Vagina (tissue), 2 donors: ENCODE results near the gene ADAMTSL5. TPM values are rescaled to one million over a fixed set of nuclear protein-coding genes. Genes with fewer than 3 reads are reported as not detected.
A peak's percentile ranks its signal among the peaks of the same experiment; 100 is the strongest.

Experiments used
- DNase-seq, 2 donors: peaks; one replicate each; pipeline ENCODE4 v3.0.0-alpha.2; 2017; ENCODE audit errors: extremely low spot score in 2 of 2
- H3K27ac ChIP-seq: fragments of 200-600 bp; sonication (generic); one replicate; pipeline ENCODE4 v1.5.1; 2019
- H3K27me3 ChIP-seq: fragments of 200-600 bp; sonication (generic); one replicate; pipeline ENCODE4 v1.5.1; 2019
- H3K36me3 ChIP-seq, 2 donors: fragments of 200-600 bp; sonication (generic); one replicate each; pipeline ENCODE4 v1.5.1; 2017 to 2019
- H3K4me1 ChIP-seq: fragments of 200-600 bp; sonication (generic); one replicate; pipeline ENCODE4 v1.5.1; 2019
- H3K4me3 ChIP-seq, 2 donors: fragments of 200-600 bp; sonication (generic); 1 replicate in 1 of 2; 2 replicates in 1 of 2; pipeline ENCODE4 v1.5.1; 2016 to 2019
- H3K9me3 ChIP-seq: fragments of 200-600 bp; sonication (generic); one replicate; pipeline ENCODE4 v1.5.1; 2019
- POLR2A ChIP-seq, 2 donors: fragments of 450-650 bp; IDR thresholded peaks; one replicate each; pipeline ENCODE4 v1.6.1; 2017; ENCODE audit warnings: antibody characterized with exemption in 2 of 2, mild to moderate bottlenecking in 2 of 2, moderate library complexity in 2 of 2
- POLR2AphosphoS5 ChIP-seq, 2 donors: sonication (generic); formaldehyde crosslinking; IDR thresholded peaks; one replicate each; pipeline ENCODE4 v1.9.0; 2017; ENCODE audit warnings: antibody characterized with exemption in 2 of 2, mild to moderate bottlenecking in 2 of 2, low read depth in 1 of 2; ENCODE audit not compliant: insufficient read depth in 1 of 2
- intact Hi-C: fragments of 100-400 bp; cut with DNase I; formaldehyde crosslinking; loops from one replicate; pipeline ENCODE4 v1.15.1; 2023
- total RNA-seq: library from RNA; depleted of rRNA; stranded (reverse); fragments of >200 nt; gene quantifications from one replicate; pipeline ENCODE4 v1.2.3, GENCODE V29; 2016
- TF ChIP-seq, protein P1 (sequence below), 3 experiments: fragments of 450-650 bp in 2 of 3; fragments of 200-600 bp in 1 of 3; sonication (generic) in 1 of 3; IDR thresholded peaks; one replicate each; pipeline ENCODE4 v1.5.1; 2017 to 2019; ENCODE audit warnings: antibody characterized with exemption in 3 of 3, mild to moderate bottlenecking in 2 of 3, moderate library complexity in 2 of 3

ADAMTSL5 gene
- total RNA-seq, 1 donor from 2014 or later = 22.6 TPM

- intact Hi-C loops = no loop called here
- TF ChIP-seq, protein P1, sequence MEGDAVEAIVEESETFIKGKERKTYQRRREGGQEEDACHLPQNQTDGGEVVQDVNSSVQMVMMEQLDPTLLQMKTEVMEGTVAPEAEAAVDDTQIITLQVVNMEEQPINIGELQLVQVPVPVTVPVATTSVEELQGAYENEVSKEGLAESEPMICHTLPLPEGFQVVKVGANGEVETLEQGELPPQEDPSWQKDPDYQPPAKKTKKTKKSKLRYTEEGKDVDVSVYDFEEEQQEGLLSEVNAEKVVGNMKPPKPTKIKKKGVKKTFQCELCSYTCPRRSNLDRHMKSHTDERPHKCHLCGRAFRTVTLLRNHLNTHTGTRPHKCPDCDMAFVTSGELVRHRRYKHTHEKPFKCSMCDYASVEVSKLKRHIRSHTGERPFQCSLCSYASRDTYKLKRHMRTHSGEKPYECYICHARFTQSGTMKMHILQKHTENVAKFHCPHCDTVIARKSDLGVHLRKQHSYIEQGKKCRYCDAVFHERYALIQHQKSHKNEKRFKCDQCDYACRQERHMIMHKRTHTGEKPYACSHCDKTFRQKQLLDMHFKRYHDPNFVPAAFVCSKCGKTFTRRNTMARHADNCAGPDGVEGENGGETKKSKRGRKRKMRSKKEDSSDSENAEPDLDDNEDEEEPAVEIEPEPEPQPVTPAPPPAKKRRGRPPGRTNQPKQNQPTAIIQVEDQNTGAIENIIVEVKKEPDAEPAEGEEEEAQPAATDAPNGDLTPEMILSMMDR (IDR thresholded peaks at IDR 0.05) = no peak
- TF ChIP-seq POLR2A (IDR thresholded peaks at IDR 0.05) = no peak
- no peak for TF ChIP-seq POLR2AphosphoS5 (IDR thresholded peaks at IDR 0.05; ENCODE audit: insufficient read depth in 1 of 2, low read depth in 1 of 2)
- DNase-seq = no peak
- Histone ChIP-seq H3K27ac (no peak overlapping the region), H3K36me3 (no peaks in the 10 kb centered on the region), H3K4me3 (peak overlapping the region; percentile 46 to 51), H3K27me3 (peaks cover 4% of the 10 kb centered on the region), H3K4me1 (peaks cover 69% of the 10 kb centered on the region), H3K9me3 (no peaks in the 10 kb centered on the region)
Observed at GRCh38 chr19:1470055-1470304, 42.8 kb downstream of the ADAMTSL5 start.

DNA sequence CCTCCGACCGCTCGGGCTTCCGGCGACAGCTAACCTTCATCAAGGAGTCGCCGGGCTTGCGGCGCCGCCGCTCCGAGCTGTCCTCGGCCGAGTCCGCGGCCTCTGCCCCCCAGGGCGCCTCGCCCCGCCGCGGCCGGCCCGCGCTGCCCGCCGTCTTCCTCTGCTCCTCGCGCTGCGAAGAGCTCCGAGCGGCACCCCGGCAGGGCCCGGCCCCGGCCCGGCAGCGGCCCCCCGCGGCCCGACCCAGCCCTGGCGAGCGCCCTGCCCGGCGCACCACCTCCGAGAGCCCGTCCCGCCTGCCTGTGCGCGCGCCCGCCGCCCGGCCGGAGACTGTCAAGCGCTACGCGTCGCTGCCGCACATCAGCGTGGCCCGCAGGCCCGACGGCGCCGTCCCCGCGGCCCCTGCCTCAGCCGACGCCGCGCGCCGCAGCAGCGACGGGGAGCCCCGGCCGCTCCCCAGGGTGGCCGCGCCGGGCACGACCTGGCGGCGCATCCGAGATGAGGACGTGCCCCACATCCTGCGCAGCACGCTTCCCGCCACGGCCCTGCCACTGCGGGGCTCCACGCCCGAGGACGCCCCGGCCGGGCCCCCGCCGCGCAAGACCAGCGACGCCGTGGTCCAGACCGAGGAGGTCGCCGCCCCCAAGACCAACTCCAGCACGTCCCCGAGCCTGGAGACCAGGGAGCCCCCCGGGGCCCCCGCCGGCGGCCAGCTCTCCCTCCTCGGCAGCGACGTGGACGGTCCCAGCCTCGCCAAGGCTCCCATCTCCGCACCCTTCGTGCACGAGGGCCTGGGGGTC is 43.4 kb downstream of the ADAMTSL5 start:
- TF ChIP-seq, protein P1 (IDR thresholded peaks at IDR 0.05) = no peak
- TF ChIP-seq POLR2AphosphoS5 (IDR thresholded peaks at IDR 0.05; ENCODE audit: insufficient read depth in 1 of 2, low read depth in 1 of 2) = no peak
- TF ChIP-seq POLR2A (IDR thresholded peaks at IDR 0.05) = no peak
- no peaks in the 10 kb centered on the region for H3K9me3 ChIP-seq
- H3K4me3 ChIP-seq = peak overlapping the region; percentile 46 to 51
- no peaks in the 10 kb centered on the region for H3K36me3 ChIP-seq
- peaks cover 64% of the 10 kb centered on the region for H3K4me1 ChIP-seq
- H3K27me3 ChIP-seq = peaks cover 4% of the 10 kb centered on the region
- intact Hi-C loops = no loop called here
- DNase-seq = no peak
- H3K27ac ChIP-seq = no peak overlapping the region

- H3K27me3 ChIP-seq = peaks cover 4% of the 10 kb centered on the region
- intact Hi-C loops = no loop called here
Observed at GRCh38 chr19:1468821-1469254, 44.0 kb downstream of the ADAMTSL5 start.

GRCh38 chr19:1468274-1468820 is 44.5 kb downstream of the ADAMTSL5 start:
- H3K4me1 ChIP-seq = peaks cover 60% of the 10 kb centered on the region

More at GRCh38 chr19:1468821-1469254, 44.0 kb downstream of the ADAMTSL5 start:
- DNase-seq = no peak
- H3K36me3 ChIP-seq = no peaks in the 10 kb centered on the region
- H3K27ac ChIP-seq = no peak overlapping the region
- no peak for TF ChIP-seq POLR2AphosphoS5 (IDR thresholded peaks at IDR 0.05; ENCODE audit: insufficient read depth in 1 of 2, low read depth in 1 of 2)
- TF ChIP-seq, protein P1 (IDR thresholded peaks at IDR 0.05) = no peak
- no peak for TF ChIP-seq POLR2A (IDR thresholded peaks at IDR 0.05)
- H3K4me3 ChIP-seq = peak overlapping the region; percentile 16 to 51
- H3K4me1 ChIP-seq = peaks cover 60% of the 10 kb centered on the region
- no peaks in the 10 kb centered on the region for H3K9me3 ChIP-seq

More at GRCh38 chr19:1468274-1468820, 44.5 kb downstream of the ADAMTSL5 start:
- Histone ChIP-seq H3K4me3 (peak overlapping the region; percentile 16 to 51), H3K27ac (no peak overlapping the region), H3K9me3 (no peaks in the 10 kb centered on the region), H3K36me3 (no peaks in the 10 kb centered on the region), H3K27me3 (peaks cover 4% of the 10 kb centered on the region)
- intact Hi-C loops = no loop called here
- no peak for DNase-seq
- TF ChIP-seq, protein P1 (IDR thresholded peaks at IDR 0.05) = no peak
- TF ChIP-seq POLR2AphosphoS5 (IDR thresholded peaks at IDR 0.05; ENCODE audit: insufficient read depth in 1 of 2, low read depth in 1 of 2) = no peak
- TF ChIP-seq POLR2A (IDR thresholded peaks at IDR 0.05) = no peak
